Motor neuron (in vitro differentiated cells): Measurements from ENCODE around the gene ELK3. TPM values are rescaled to one million over a fixed set of nuclear protein-coding genes. Genes with fewer than 3 reads are reported as not detected.
A peak's percentile ranks its signal among the peaks of the same experiment; 100 is the strongest.

Experiments
- ATAC-seq, 8 experiments: fragments of 200-7000 bp; cut with Tn5 transposase; replicated peaks in 6 of 8; 2 replicates each; pipeline ENCODE4 v1.8.0; 2021; ENCODE audit warnings: mild to moderate bottlenecking in 8 of 8, moderate library complexity in 8 of 8
- H3K27ac ChIP-seq, 2 donors: fragments of 250-450 bp; sonication (Bioruptor Pico); 2 replicates each; pipeline ENCODE4 v1.9.0; 2021; ENCODE audit warnings: antibody characterized with exemption in 2 of 2, mild to moderate bottlenecking in 2 of 2, moderate library complexity in 1 of 2
- H3K4me1 ChIP-seq, 2 donors: fragments of 250-450 bp; sonication (Bioruptor Pico); replicated peaks in 1 of 2; 2 replicates each; pipeline ENCODE4 v1.6.1; 2021; ENCODE audit warnings: antibody characterized with exemption in 2 of 2, mild to moderate bottlenecking in 2 of 2, moderate library complexity in 1 of 2
- H3K4me3 ChIP-seq, 5 donors: fragments of 250-450 bp; sonication (Bioruptor Pico); 2 replicates each; pipeline ENCODE4 v1.9.0; 2021; ENCODE audit warnings: antibody characterized with exemption in 5 of 5, mild to moderate bottlenecking in 5 of 5, moderate library complexity in 4 of 5
- WGBS, 10 experiments: fragments of 450-650 bp; shearing (Covaris generic); methylation state at CpG; one replicate each; pipeline ENCODE4 v1.0.0; 2022; 5-methylcytosine and 5-hydroxymethylcytosine counted together
- in situ Hi-C, 9 experiments: fragments of 400-800 bp; cut with MboI; loops; one replicate each; pipeline ENCODE4 v1.15.0; 2021; ENCODE audit warnings: low sequenced_read_pairs in 9 of 9, low pct_unique_long_range_greater_than_20kb in 2 of 9; ENCODE audit not compliant: unreplicated experiment in 9 of 9
- total RNA-seq, 8 experiments: library from RNA; unstranded; fragments of 300-600 nt; gene quantifications; 2 replicates each; pipeline versions ENCODE4 v1.2.3 to v1.2.4, GENCODE V29; 2022

The ELK3 gene
- total RNA-seq = 10 to 100 TPM in 3 of 8 experiments, 1 to 10 TPM in 4, under 1 TPM in 1; 0.92 to 30.7 (median 4.5) TPM

- 0 to 60% (median 20%) methylated on average over 1 to 2 of the region's 75 CpGs; no CpG with 5 or more reads in 5 of the 10 experiments for WGBS, 10 experiments
- in situ Hi-C loops = no loop called here
Observed at GRCh38 chr12:96193725-96194575, at the start of gene ELK3. TSS of gene ELK3 (plus strand) at chr12:96194375.

GRCh38 chr12:96146747-96147146 is 47.4 kb upstream of the ELK3 start:
- 80 to 100% (median 84%) methylated on average over 1 to 2 of the region's 2 CpGs; no CpG with 5 or more reads in 5 of the 10 experiments for WGBS, 10 experiments
- Histone ChIP-seq H3K4me1 (no peaks in the 10 kb centered on the region), H3K4me3 (no peak overlapping the region), H3K27ac (no peak overlapping the region)
- in situ Hi-C loops = no loop called here
- no peak for ATAC-seq

More at GRCh38 chr12:96193725-96194575, at the start of gene ELK3:
- peak; percentile 64 to 90 (median 88) for ATAC-seq
- H3K4me3 ChIP-seq = peak within 1 kb of the TSS; percentile 44 to 64 (median 49)
- H3K4me1 ChIP-seq = peaks cover 6 to 10% of the 10 kb centered on the region in 2 donors
- H3K27ac ChIP-seq = no peak within 1 kb of the TSS

- no peak overlapping the region for H3K4me3 ChIP-seq
- no peak overlapping the region for H3K27ac ChIP-seq
- WGBS, 10 experiments = 20 to 100% (median 86%) methylated on average over 1 to 4 of the region's 5 CpGs; no CpG with 5 or more reads in 6 of the 10 experiments
- no peaks in the 10 kb centered on the region for H3K4me1 ChIP-seq
- in situ Hi-C loops = no loop called here
- no peak for ATAC-seq
Observed at GRCh38 chr12:96150442-96150841, 43.7 kb upstream of the ELK3 start.

- WGBS, 10 experiments = 80 to 100% (median 100%) methylated on average over 1 to 7 of the region's 11 CpGs; no CpG with 5 or more reads in 3 of the 10 experiments
- in situ Hi-C loops = no loop called here
- no peak for ATAC-seq
- Histone ChIP-seq H3K4me1 (no peaks in the 10 kb centered on the region), H3K4me3 (no peak overlapping the region), H3K27ac (no peak overlapping the region)
Observed at GRCh38 chr12:96152164-96152563, 42.0 kb upstream of the ELK3 start.

- 40 to 100% (median 83%) methylated on average over 1 to 16 of the region's 19 CpGs for WGBS, 10 experiments
- Histone ChIP-seq H3K4me1 (no peaks in the 10 kb centered on the region), H3K27ac (no peak overlapping the region), H3K4me3 (no peak overlapping the region)
- in situ Hi-C loops = no loop called here
- ATAC-seq = no peak
Observed at GRCh38 chr12:96153131-96153725, 40.9 kb upstream of the ELK3 start.

GRCh38 chr12:96155181-96155580 is 39.0 kb upstream of the ELK3 start:
- Histone ChIP-seq H3K4me3 (no peak overlapping the region), H3K4me1 (no peaks in the 10 kb centered on the region), H3K27ac (no peak overlapping the region)
- in situ Hi-C loops = no loop called here
- WGBS, 10 experiments = 30 to 100% (median 88%) methylated on average over 1 to 3 of the region's 3 CpGs; no CpG with 5 or more reads in 2 of the 10 experiments
- no peak for ATAC-seq

- Histone ChIP-seq H3K27ac (no peak overlapping the region), H3K4me3 (no peak overlapping the region), H3K4me1 (no peaks in the 10 kb centered on the region)
- 4 to 93% (median 68%) methylated on average over 2 to 7 of the region's 7 CpGs; no CpG with 5 or more reads in 1 of the 10 experiments for WGBS, 10 experiments
- in situ Hi-C loops = no loop called here
- ATAC-seq = peak in 2 of 8 experiments; percentile 25 to 75
Observed at GRCh38 chr12:96155781-96156180, 38.4 kb upstream of the ELK3 start.

GRCh38 chr12:96156211-96156610 is 38.0 kb upstream of the ELK3 start:
- Histone ChIP-seq H3K4me3 (no peak overlapping the region), H3K27ac (no peak overlapping the region), H3K4me1 (peaks cover 0 to under 1% of the 10 kb centered on the region in 2 donors)
- ATAC-seq = no peak
- WGBS, 10 experiments = 69 to 100% (median 88%) methylated on average over 1 to 3 of the region's 3 CpGs; no CpG with 5 or more reads in 2 of the 10 experiments
- in situ Hi-C loops = no loop called here

GRCh38 chr12:96157427-96157826 is 36.7 kb upstream of the ELK3 start:
- in situ Hi-C loops = no loop called here
- Histone ChIP-seq H3K4me1 (peaks cover 0 to 8% of the 10 kb centered on the region in 2 donors), H3K4me3 (no peak overlapping the region), H3K27ac (no peak overlapping the region)
- WGBS, 10 experiments = 0 to 100% (median 76%) methylated on average over 1 to 3 of the region's 3 CpGs; no CpG with 5 or more reads in 3 of the 10 experiments
- ATAC-seq = no peak

- H3K27ac ChIP-seq = no peak overlapping the region
- 66 to 94% (median 81%) methylated on average over 3 to 13 of the region's 14 CpGs for WGBS, 10 experiments
- no peak for ATAC-seq
- in situ Hi-C loops = no loop called here
- peaks cover 0 to 18% of the 10 kb centered on the region in 2 donors for H3K4me1 ChIP-seq
- no peak overlapping the region for H3K4me3 ChIP-seq
Observed at GRCh38 chr12:96164951-96165811, 29.0 kb upstream of the ELK3 start.

GRCh38 chr12:96166765-96167164 is 27.4 kb upstream of the ELK3 start:
- WGBS, 10 experiments = 36 to 92% (median 75%) methylated on average over 1 to 2 of the region's 2 CpGs; no CpG with 5 or more reads in 5 of the 10 experiments
- peaks cover 0 to 14% of the 10 kb centered on the region in 2 donors for H3K4me1 ChIP-seq
- no peak overlapping the region for H3K4me3 ChIP-seq
- in situ Hi-C loops = no loop called here
- ATAC-seq = no peak
- H3K27ac ChIP-seq = no peak overlapping the region

- no peak for ATAC-seq
- Histone ChIP-seq H3K4me1 (peaks cover 0 to 10% of the 10 kb centered on the region in 2 donors), H3K27ac (no peak overlapping the region), H3K4me3 (no peak overlapping the region)
- WGBS, 10 experiments = 33 to 100% (median 83%) methylated on average over 1 of the region's 1 CpG; no CpG with 5 or more reads in 1 of the 10 experiments
- in situ Hi-C loops = no loop called here
Observed at GRCh38 chr12:96167492-96167891, 26.7 kb upstream of the ELK3 start.
